B cell (primary cell): ENCODE data around the gene DUSP15.

Experiments used
- EZH2 ChIP-seq: IDR thresholded peaks from 2 replicates; pipeline ENCODE4 v1.6.1; 2012; ENCODE audit warnings: borderline replicate concordance, low read depth, mild to moderate bottlenecking, moderate library complexity, low read length; ENCODE audit not compliant: insufficient read depth, poor library complexity, severe bottlenecking
- TF ChIP-seq, protein P1 (sequence below): fragments of 200-600 bp; IDR thresholded peaks from one replicate; pipeline ENCODE4 v1.8.0; 2022; ENCODE audit warnings: antibody characterized with exemption, mild to moderate bottlenecking

DNA sequence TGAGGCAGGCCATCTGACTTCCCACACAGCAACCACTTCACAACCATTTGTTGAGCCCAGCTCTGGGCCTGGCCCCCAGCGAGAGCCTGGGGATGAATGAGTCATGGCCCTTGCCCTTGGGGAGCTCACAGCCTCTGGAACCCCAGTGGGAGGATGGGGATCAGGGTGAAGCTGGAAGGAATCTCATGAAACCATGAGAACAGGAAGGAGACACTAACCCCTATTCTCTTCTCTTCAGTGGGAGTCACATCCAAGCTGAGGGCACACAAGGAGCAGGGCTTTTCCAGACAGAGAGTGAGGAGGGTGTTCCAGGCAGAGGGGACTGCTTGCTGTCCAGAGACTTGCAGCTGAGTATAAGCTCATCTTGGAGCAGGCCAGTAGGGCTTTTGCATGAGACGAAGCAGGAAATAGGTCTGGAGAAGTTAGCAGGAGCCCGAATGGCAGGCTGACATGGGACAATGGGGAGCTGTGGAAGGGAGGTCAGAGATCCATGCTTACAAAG is 32.4 kb downstream of the DUSP15 start:
- TF ChIP-seq, protein P1, sequence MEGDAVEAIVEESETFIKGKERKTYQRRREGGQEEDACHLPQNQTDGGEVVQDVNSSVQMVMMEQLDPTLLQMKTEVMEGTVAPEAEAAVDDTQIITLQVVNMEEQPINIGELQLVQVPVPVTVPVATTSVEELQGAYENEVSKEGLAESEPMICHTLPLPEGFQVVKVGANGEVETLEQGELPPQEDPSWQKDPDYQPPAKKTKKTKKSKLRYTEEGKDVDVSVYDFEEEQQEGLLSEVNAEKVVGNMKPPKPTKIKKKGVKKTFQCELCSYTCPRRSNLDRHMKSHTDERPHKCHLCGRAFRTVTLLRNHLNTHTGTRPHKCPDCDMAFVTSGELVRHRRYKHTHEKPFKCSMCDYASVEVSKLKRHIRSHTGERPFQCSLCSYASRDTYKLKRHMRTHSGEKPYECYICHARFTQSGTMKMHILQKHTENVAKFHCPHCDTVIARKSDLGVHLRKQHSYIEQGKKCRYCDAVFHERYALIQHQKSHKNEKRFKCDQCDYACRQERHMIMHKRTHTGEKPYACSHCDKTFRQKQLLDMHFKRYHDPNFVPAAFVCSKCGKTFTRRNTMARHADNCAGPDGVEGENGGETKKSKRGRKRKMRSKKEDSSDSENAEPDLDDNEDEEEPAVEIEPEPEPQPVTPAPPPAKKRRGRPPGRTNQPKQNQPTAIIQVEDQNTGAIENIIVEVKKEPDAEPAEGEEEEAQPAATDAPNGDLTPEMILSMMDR, result no peak
- no peak for TF ChIP-seq EZH2
